ENCODE results near the gene EML4. TPM values are rescaled to one million over a fixed set of nuclear protein-coding genes. Genes with fewer than 3 reads are reported as not detected.

EML4 gene
- total RNA-seq, 1 experiment from 2014 or later, result 107 TPM

GRCh38 chr2:42139101-42139500 is 30.1 kb upstream of the EML4 start:
- H3K4me1 ChIP-seq (ENCODE audit: control insufficient read depth, insufficient read depth, low read length), result peaks cover 86% of the 10 kb centered on the region
- in situ Hi-C loops (cut with HindIII; ENCODE audit: low pct_unique_long_range_greater_than_20kb, low sequenced_read_pairs), result no loop called here
- no TSS peak for BruUV-seq (replicated peaks)
- no peak overlapping the region for H3K4me3 ChIP-seq (ENCODE audit: low read depth in 2 of 2, low read length in 2 of 2)
- ATAC-seq, result no peak
- DNase-seq (ENCODE audit: low read depth, low spot score), result no peak
- no peak for TF ChIP-seq SIN3A (IDR thresholded peaks at IDR 0.05; ENCODE audit: borderline replicate concordance, insufficient read depth, low read depth, low read length)
- TF ChIP-seq POLR2AphosphoS5 (IDR thresholded peaks at IDR 0.05; ENCODE audit: low read depth, low read length), result no peak
- no peak for TF ChIP-seq CTCF (IDR thresholded peaks at IDR 0.05)
- no peaks in the 10 kb centered on the region for H3K36me3 ChIP-seq (ENCODE audit: control insufficient read depth, insufficient read depth, low read length)
- POLR2A ChIA-PET, result interaction anchor here (0.7 kb wide), 1 partner anchor 94 kb away, joined by 4 read pairs; no protein-coding TSS in a partner anchor
- no peaks in the 10 kb centered on the region for H3K27me3 ChIP-seq (ENCODE audit: control insufficient read depth, insufficient read depth, low read length)
- intact Hi-C loops (cut with micrococcal nuclease; ENCODE audit: unreplicated experiment), result no loop called here
- H3K27ac ChIP-seq (ENCODE audit: low read length), result peak overlapping the region; percentile 99
- CTCF ChIA-PET, result interaction anchor here (0.6 to 0.7 kb wide), 2 partner anchors 28 to 145 kb away, joined by 4 to 9 read pairs; no protein-coding TSS in a partner anchor
- no peaks in the 10 kb centered on the region for H3K9me3 ChIP-seq (ENCODE audit: control insufficient read depth, insufficient read depth, low read depth, low read length)

- in situ Hi-C loops (cut with HindIII; ENCODE audit: low pct_unique_long_range_greater_than_20kb, low sequenced_read_pairs), result no loop called here
- intact Hi-C loops (cut with micrococcal nuclease; ENCODE audit: unreplicated experiment), result no loop called here
- ATAC-seq, result peak; percentile 6; the same call in 1 of the 2 replicates
- CTCF ChIA-PET, result no interaction called here
- no peak for TF ChIP-seq REST (IDR thresholded peaks at IDR 0.05; ENCODE audit: insufficient read depth in 1 of 2, low read depth in 2 of 2, low read length in 1 of 2)
- TF ChIP-seq CTCF (IDR thresholded peaks at IDR 0.05), result no peak
- TF ChIP-seq SIN3A (IDR thresholded peaks at IDR 0.05; ENCODE audit: borderline replicate concordance, insufficient read depth, low read depth, low read length), result no peak
- TF ChIP-seq TCF7L2 (IDR thresholded peaks at IDR 0.05; ENCODE audit: low read depth, low read length), result no peak
- TF ChIP-seq POLR2AphosphoS5 (IDR thresholded peaks at IDR 0.05; ENCODE audit: low read depth, low read length), result no peak
- Histone ChIP-seq H3K4me3 (ENCODE audit: low read depth in 2 of 2, low read length in 2 of 2) (no peak overlapping the region), H3K36me3 (ENCODE audit: control insufficient read depth, insufficient read depth, low read length) (no peaks in the 10 kb centered on the region), H3K4me1 (ENCODE audit: control insufficient read depth, insufficient read depth, low read length) (peaks cover 79% of the 10 kb centered on the region), H3K27ac (ENCODE audit: low read length) (peak overlapping the region; percentile 99), H3K9me3 (ENCODE audit: control insufficient read depth, insufficient read depth, low read depth, low read length) (no peaks in the 10 kb centered on the region), H3K27me3 (ENCODE audit: control insufficient read depth, insufficient read depth, low read length) (no peaks in the 10 kb centered on the region)
- DNase-seq (ENCODE audit: low read depth, low spot score), result no peak
- no TSS peak for BruUV-seq (replicated peaks)
- POLR2A ChIA-PET, result interaction anchor here (0.5 kb wide), 1 partner anchor 13 kb away, joined by 4 read pairs; no protein-coding TSS in a partner anchor
Measured at GRCh38 chr2:42140496-42140895, 28.7 kb upstream of the EML4 start.

Data from Panc1 (cell line).